NCI-H524 treated with DMSO at 0.1 percent for 48 hours (cell line): ENCODE measurements around the gene TNFAIP1.
A peak's percentile ranks its signal among the peaks of the same experiment; 100 is the strongest.

ENCODE experiments used
- DNase-seq: peaks from one replicate; lab custom pipeline; 2025; lab: John Stamatoyannopoulos, UW

TNFAIP1 gene

DNA sequence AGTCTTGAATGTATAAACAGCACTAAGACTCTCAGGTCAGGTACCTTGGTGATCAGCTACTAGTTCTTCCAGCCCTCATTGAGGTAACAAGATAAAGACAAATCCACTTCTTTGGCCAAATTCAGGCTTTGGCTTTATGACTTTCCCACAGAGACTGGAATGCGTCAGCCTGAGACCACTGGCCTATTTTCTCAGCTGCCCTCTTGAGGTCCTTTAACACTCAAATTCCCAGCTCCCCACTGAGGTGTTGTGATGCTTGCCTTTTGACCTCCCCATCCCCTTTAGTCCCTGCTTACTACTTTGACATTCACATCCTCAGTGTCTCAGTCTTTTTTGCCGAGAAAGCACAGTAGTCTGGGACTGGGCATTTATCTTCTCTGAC is 10.6 kb downstream of the TNFAIP1 start:
- DNase-seq: no peak

DNA sequence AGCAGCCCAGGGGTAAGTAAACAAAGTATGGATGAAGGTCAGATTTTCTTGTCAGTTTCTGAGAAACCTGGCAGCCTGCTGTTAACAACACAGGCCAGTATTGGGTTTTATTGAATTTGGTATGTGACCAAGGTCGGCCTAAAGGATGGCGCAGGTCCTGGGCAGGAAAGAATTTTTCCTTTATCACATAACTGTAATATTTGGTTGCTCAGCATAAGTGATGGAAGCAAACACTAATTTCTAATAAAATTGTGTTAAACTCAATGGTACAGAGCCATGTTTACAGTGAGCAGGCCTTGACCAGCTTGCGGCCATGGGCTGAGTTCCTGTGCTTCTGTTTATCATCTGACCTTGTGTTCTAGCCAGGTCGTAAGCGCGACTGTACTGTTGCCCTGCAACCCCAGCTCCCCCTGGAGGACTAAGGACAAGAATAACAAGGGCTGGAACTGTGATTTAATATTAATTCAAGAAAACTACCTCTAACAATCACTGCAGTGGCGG is 11.2 kb downstream of the TNFAIP1 start:
- DNase-seq: no peak

DNA sequence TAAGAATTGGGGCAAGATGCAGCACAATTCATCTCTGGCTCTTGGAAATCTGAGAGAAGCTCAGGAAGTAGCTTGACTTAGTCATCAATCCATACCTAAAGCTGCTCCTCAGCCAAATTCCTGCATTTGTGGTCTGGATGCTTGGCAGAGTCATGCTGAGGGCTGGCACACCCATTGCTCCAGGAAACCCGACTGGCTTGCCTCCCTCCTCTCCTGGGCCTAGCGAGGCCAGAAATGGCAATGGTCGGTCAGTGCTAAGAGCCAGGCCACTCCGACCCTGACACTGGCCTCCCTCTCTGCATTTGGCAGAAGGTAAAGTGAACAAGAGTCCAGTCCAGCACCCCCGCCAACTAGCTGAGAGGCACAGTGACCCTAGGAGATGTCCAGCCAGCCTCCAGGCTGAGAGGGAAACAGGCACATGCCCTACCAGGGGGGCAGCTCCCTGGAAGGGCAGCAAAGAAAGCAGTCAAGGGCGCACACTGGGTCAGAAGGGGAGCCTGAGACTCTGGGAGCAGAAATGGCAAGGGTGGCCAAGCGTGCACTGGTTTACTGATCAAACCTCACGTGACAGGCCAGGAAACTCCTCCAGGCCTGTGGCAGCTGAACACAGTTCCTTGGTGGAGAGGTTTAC is 11.8 kb downstream of the TNFAIP1 start:
- no peak for DNase-seq

DNA sequence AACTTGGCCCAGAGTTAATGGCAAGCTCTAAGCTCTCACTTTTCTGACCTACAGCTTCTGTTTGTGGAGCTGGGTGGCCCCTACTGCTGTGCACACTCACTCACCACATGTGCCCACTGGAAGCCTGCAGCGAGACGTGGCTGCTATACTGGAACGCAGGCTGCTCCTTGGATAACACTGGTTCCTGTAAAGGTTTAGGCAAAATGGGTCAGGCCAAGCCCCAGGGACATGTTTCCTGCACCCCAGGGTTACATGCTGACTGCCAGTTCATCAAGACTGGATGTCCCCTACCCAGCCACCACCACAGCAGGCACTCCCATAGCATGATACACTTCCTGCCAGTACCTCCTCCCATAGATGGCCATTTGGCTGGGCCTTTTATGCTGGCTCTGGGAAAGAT is 13.4 kb downstream of the TNFAIP1 start:
- no peak for DNase-seq

- DNase-seq: no peak
Observed at GRCh38 chr17:28350271-28350670, 14.7 kb downstream of the TNFAIP1 start.

- peak; percentile 73 for DNase-seq
Observed at GRCh38 chr17:28357061-28357900, 21.7 kb downstream of the TNFAIP1 start, which contains the start of gene POLDIP2. TSS of gene POLDIP2 (minus strand) at chr17:28357527. CDS start at chr17:28357448, 79 bp downstream.

DNA sequence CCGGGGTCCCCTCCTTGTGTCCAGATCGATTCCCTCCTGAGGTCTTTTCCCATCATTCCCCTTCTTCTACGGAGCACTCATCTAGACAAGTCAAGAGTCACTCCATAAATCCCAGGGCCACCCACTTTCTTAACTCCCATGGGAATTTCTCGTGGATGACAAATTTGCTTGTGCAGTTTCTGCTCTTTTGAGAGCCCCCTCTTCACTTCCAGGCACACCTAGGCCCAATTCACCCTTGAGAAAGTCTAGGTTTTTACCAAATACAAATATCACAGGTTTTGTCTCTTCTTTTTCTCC is 22.3 kb downstream of the TNFAIP1 start:
- DNase-seq: no peak

GRCh38 chr17:28363186-28363585 is 27.6 kb downstream of the TNFAIP1 start:
- no peak for DNase-seq

DNA sequence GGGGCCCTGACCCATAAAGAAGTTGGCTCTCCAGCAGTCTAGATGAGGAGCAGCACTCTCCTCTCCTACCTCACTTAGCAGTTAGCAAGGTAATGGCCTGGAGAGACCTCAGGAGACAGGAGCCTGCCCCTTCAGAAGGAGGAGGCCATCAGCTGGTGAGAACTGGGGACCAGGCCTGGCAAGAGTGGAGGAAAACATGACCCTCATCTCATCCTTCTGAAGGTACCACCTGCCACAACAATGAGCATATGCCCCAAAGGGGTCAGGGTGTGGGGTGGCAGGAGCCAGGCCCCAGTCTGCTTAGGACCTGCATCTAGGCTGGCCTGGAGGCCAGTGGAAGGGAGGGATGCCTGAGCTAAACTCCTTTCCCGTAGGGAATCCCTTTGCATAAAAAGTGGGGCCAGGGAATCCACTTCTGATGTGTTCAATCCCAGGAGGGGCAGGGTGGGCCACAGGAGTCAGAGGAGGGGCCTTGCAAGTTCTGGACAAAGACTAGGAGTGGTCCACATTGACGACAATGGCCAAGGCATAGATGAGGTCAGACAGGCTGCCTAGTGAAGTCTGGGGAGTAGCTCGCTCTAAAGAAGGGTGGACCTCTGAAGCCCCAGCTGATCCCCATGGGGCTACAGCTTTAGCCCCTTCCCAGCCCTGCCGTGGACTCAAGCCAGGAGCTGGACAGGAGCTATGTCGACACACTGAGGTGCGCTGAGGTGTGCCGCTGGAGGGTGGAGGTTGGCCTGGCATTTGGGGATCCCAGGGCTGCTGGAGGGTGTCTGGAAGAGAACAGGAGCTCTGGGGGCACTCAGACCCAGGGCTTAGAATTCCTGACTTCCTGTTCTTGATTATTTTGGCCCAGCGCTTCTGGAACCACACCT is 28.5 kb downstream of the TNFAIP1 start:
- DNase-seq: no peak

DNA sequence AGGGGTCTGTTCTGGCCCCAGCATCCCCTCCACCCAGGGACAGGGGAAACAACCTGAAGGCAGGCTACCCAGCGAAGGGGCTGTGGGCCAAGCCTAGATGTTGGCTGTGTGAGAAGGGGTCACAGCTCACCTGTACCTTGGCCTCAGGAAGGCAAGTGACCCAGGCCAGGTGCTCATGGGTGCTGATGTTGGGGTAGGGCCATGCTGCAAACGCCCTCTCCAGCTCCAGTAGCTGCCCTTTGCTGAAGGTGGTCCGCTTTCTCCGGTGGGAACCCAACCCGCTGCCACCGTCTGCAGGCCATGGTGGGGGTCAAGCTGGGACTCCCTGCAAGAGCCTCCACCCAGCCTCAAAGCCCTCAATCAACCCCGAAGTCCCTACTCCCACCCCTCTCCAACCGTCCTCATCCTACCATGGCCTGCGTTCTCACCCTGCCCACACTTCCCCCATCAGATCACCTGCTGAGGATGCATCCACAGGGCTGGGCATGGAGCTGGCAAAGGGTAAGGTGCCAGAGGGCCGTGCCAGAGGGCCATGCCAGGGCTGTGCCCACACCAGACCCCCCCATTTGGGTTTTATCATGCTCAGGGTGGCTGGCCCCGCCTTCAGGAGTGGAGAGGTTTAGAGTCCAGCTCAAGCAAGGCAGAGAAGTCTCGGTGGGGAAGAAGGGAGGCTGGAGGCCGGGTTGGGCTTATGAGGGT is 29.3 kb downstream of the TNFAIP1 start, which contains the start of gene SEBOX:
Gene SEBOX (minus strand): TSS at position 535 of the 699 bp plus-strand sequence. CDS start 48 bp downstream, at position 487.
- no peak for DNase-seq

- peak; percentile 44 for DNase-seq
Observed at GRCh38 chr17:28365487-28365886, 29.9 kb downstream of the TNFAIP1 start.

DNA sequence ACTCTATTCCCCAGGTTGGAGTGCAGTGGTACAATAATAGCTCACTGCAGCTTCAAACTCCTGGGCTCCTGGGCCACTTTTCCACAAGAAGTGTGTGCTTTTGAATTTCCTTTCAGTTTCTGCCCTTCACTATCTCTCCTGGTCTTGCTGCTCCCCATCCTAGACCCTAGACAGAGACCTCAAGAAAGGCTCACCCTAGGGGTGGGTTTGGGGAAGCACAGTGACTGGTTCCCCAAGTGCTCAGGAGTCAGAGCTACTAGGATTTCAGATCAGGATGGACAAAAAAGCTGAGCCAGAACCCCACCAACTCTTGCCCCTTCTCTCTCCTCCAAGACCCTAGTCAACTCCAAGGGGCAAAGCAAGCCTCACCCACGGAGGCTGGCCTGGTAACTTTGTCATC is 31.0 kb downstream of the TNFAIP1 start:
- DNase-seq: no peak

DNA sequence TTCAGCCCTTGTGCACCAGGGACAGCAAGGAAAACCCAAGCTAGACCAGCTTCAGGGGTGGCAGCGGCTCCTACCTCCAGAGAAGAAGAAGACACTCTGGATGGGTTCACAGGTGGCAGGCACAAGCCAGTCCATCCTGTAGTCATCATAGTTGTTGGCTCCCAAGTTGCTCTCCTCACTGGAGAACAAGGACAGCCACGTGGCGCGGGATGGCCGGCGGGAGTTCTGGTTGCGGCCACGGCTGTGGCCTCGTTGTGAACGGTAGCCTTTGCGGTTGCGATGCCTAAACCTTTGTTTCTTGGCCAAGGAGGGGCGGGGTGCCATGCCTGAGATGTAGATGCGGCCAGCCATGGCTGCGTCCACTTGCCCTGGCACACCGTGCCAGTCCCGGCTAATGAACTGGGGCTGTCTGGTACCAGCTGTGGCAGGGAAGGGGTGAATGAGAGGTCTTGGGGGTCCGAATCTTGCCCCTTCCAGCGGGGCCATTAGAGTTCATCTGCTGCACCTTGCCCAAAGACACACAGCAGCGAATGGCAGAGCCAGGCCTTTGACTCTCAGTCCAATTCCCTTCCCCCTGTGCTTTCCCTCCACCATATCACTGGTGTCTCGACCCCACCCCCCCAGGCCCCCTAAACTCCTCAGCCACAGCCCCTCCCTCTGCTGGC is 32.2 kb downstream of the TNFAIP1 start:
- DNase-seq: no peak

DNA sequence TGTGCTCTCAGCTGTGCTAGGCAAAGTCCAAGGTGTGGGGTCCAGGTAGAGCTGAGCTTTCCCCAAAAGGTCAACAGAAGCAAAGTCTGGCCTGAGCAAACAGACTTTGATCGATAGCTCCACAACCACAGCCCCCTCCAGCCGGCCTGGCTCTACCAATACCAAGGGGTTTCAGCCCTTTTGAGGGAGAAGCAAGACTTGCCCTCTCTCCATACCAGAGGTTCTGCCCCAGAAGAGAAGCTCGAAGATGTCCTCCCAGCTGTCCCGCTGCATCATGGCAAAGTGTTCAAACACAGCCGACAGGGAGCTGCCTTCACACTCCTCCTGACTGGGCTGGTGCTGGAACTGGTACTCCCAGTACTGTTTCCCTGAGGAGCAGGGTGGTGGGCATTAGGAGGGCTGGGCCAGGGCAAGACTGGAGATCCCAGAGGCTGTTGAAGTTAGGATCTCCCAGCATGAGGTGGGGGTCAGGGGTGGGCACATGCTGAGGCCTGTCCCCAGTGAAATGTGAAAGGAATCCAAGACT is 32.8 kb downstream of the TNFAIP1 start:
- no peak for DNase-seq

DNA sequence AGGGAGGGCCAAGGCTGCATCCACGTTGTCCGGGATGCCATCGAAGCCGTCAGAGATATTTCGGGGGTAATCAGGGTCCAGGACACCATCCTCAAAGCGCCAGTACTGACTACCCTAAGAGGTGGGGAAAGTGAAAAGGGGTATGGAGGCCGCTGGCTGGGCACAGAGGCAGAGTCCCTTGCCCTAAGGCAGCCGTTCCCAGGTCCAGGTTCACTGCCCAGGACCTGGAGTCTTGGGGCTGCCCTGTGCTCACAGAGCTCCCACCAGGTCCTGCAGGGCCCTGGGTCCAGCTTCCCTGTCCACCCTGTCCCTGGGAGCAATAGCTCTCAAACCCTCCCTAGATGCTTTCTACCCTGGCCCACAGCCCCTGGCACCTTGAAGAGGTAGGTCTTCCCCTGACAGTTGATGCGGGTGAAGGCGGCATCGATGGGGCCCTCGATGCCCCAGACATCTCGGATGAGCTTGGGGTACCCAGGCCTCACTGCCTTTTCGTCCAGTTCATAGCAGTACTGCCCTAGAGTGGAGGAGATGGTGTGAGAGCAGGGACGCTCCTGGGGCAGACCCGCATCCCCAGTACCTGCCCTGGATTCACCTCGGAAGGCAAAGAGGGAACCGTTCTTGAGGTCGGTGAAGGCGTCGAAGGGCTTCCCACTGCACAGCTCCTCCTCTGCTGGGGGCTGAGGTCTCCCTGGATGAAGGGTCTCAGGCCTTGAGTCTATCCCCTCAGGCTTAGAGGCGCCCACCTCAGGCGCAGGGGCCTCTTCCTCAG is 33.5 kb downstream of the TNFAIP1 start:
- DNase-seq: no peak

- DNase-seq: no peak
Observed at GRCh38 chr17:28369684-28370034, 34.1 kb downstream of the TNFAIP1 start.

DNA sequence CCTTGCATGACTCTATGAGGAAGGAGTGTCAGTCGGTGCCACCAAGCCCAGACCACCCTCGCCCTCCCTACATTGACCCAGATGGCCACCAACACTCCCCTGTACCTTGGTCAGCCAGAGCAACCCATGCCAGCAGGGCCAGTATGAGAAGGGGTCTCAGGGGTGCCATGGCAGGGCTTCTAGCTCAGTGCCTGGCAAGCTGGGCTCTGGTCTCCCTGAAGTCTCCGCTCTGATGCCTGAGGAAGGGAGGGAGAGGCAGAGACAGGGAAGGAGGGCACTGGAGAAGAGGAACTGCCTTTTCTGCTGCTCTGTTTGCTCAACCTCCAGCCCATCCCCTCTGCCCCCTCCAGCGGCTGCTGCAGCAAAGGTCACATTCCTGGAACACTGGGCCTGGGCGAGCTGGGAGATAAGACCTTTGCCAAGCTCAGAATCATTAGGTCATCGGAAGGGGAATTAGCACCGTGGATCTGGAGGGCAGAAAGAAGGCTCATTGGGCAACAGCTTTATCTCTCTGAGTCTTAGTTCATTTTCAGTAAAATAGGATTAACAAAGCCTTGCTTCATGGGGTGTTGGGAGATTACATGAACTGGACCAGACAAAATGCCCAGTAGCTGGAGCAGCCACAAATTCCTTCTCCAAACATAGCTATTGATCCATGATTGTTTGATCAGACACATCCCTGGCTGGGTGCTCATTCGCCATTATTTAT is 34.6 kb downstream of the TNFAIP1 start, which contains the start of gene VTN:
Gene VTN (minus strand): TSS at position 273 of the 709 bp plus-strand sequence. CDS start 104 bp downstream, at position 169.
- no peak for DNase-seq

- no peak for DNase-seq
Observed at GRCh38 chr17:28370744-28371103, 35.2 kb downstream of the TNFAIP1 start.
